HepG2 (cell line): Measurements from ENCODE around the gene HPD. TPM values are rescaled to one million over a fixed set of nuclear protein-coding genes. Genes with fewer than 3 reads are reported as not detected.
"Not testable (repeated sequence)": the region's sequence is repeated elsewhere in the genome, so short reads cannot be mapped to it uniquely, and the experiment has no call there.

Experiments
- ATAC-seq: fragments of 200-7000 bp; cut with Tn5 transposase; 3 replicates; pipeline ENCODE4 v1.9.1; 2020; ENCODE audit warnings: mild to moderate bottlenecking, moderate library complexity
- BruUV-seq: library from RNA; stranded (reverse); fragments of 400-500 nt; replicated peaks from 2 replicates; lab custom pipeline; 2021; lab: Mats Ljungman, UMichigan
- CTCF ChIA-PET: fragments of 300-600 bp; formaldehyde crosslinking; extraction: SDS; loops from one replicate; lab custom pipeline; 2021; ENCODE audit warnings: low total read pairs, inconsistent platforms, low intra/inter-chr PET ratio; lab: Yijun Ruan, JAX
- POLR2A ChIA-PET: fragments of 350-600 bp; sonication (Branson Sonifier 250); formaldehyde crosslinking; loops from one replicate; lab custom pipeline; 2020; ENCODE audit warnings: antibody characterized with exemption, inconsistent platforms; lab: Yijun Ruan, JAX
- DNase-seq: peaks from one replicate; pipeline ENCODE4 v3.0.0-alpha.2; 2015; ENCODE audit warnings: low spot score
- FAIRE-seq: peaks from 3 replicates; lab custom pipeline; 2011; peaks lifted over from hg19 to GRCh38; lab: Jason Lieb, UNC
- H2AFZ ChIP-seq: one replicate; pipeline ENCODE4 v1.6.1; 2011; ENCODE audit warnings: low read length, inconsistent platforms
- H3K27ac ChIP-seq: fragments of 300-600 bp; 3 replicates; pipeline ENCODE4 v1.8.0; 2011; ENCODE audit warnings: mixed run types, mild to moderate bottlenecking, mixed read lengths, low read length, inconsistent platforms; ENCODE audit not compliant: insufficient read depth; ENCODE audit errors: extremely low read length
- H3K27me3 ChIP-seq, 2 experiments: fragments of 200-600 bp in 1 of 2; 2 replicates in 1 of 2; 3 replicates in 1 of 2; pipeline versions ENCODE4 v1.6.0 to v1.8.0; 2011; ENCODE audit warnings: low read length in 2 of 2, mild to moderate bottlenecking in 2 of 2, moderate library complexity in 2 of 2, inconsistent platforms in 1 of 2; ENCODE audit not compliant: insufficient read depth in 2 of 2, control insufficient read depth in 1 of 2
- H3K36me3 ChIP-seq, 2 experiments: fragments of 200-600 bp in 1 of 2; replicated peaks in 1 of 2; 2 replicates in 1 of 2; 3 replicates in 1 of 2; pipeline versions ENCODE4 v1.5.1 to v1.8.0; 2011; ENCODE audit warnings: low read length in 2 of 2, inconsistent platforms in 1 of 2; ENCODE audit not compliant: insufficient read depth in 2 of 2, control insufficient read depth in 1 of 2
- H3K4me1 ChIP-seq: 2 replicates; pipeline ENCODE4 v1.5.1; 2012; ENCODE audit warnings: low read length, inconsistent platforms; ENCODE audit not compliant: insufficient read depth
- H3K4me2 ChIP-seq: 2 replicates; pipeline ENCODE4 v1.6.0; 2011; ENCODE audit warnings: low read depth, low read length, inconsistent platforms
- H3K4me3 ChIP-seq, 3 experiments: fragments of 200-600 bp in 1 of 3; sonication (generic), shearing (Covaris generic) in 1 of 3; replicated peaks in 1 of 3; 2 replicates each; pipeline ENCODE4 v1.5.1; 2011 to 2016; ENCODE audit warnings: low read length in 3 of 3, inconsistent platforms in 2 of 3, low read depth in 2 of 3, mild to moderate bottlenecking in 2 of 3, control low read depth in 1 of 3, mixed read lengths in 1 of 3; ENCODE audit not compliant: insufficient read depth in 1 of 3
- H3K79me2 ChIP-seq: one replicate; pipeline ENCODE4 v1.6.1; 2011; ENCODE audit warnings: low read length, inconsistent platforms; ENCODE audit not compliant: insufficient read depth
- H3K9ac ChIP-seq: 2 replicates; pipeline ENCODE4 v1.6.0; 2011; ENCODE audit warnings: mild to moderate bottlenecking, low read depth, low read length, inconsistent platforms; ENCODE audit not compliant: insufficient read depth
- H3K9me3 ChIP-seq: 2 replicates; pipeline ENCODE4 v1.5.1; 2012; ENCODE audit warnings: mild to moderate bottlenecking, low read length
- H4K20me1 ChIP-seq: 2 replicates; pipeline ENCODE4 v1.6.0; 2011; ENCODE audit warnings: inconsistent platforms, mild to moderate bottlenecking, low read length, moderate library complexity; ENCODE audit not compliant: insufficient read depth
- HDAC1 ChIP-seq: sonication (generic); formaldehyde crosslinking; IDR thresholded peaks from 2 replicates; pipeline ENCODE4 v1.5.1; 2020; ENCODE audit warnings: mild to moderate bottlenecking, missing genetic modification reagents
- MXD4 ChIP-seq: IDR thresholded peaks from 2 replicates; pipeline ENCODE4 v1.6.1; 2016; ENCODE audit warnings: mild to moderate bottlenecking, missing biosample characterization, missing genetic modification reagents
- NFIC ChIP-seq: IDR thresholded peaks from 2 replicates; pipeline ENCODE4 v1.6.1; 2012; ENCODE audit warnings: mild to moderate bottlenecking, low read length, inconsistent platforms
- PCBP2 ChIP-seq: fragments of 200-400 bp; formaldehyde crosslinking; optimal IDR thresholded peaks from 2 replicates; pipeline ENCODE3; 2018; ENCODE audit warnings: low read length, low read depth; ENCODE audit not compliant: poor library complexity, severe bottlenecking
- PHF5A ChIP-seq: IDR thresholded peaks from one replicate; pipeline ENCODE4 v1.6.1; 2018; ENCODE audit warnings: low read depth, missing genetic modification reagents; ENCODE audit not compliant: unreplicated experiment
- PRPF4 ChIP-seq: fragments of 200-400 bp; formaldehyde crosslinking; IDR thresholded peaks from 2 replicates; pipeline ENCODE4 v1.6.1; 2016; ENCODE audit warnings: low read length, low read depth; ENCODE audit not compliant: poor library complexity, severe bottlenecking
- RARG ChIP-seq: sonication (generic); formaldehyde crosslinking; IDR thresholded peaks from 2 replicates; pipeline ENCODE4 v1.4.0; 2020; ENCODE audit warnings: low read depth, mild to moderate bottlenecking, missing genetic modification reagents
- RFXANK ChIP-seq: IDR thresholded peaks from 2 replicates; pipeline ENCODE4 v1.6.1; 2016
- SMC3 ChIP-seq: IDR thresholded peaks from 2 replicates; pipeline ENCODE4 v1.6.1; 2011; ENCODE audit warnings: low read length, improper control_type of control experiment
- TBL1XR1 ChIP-seq: fragments of 150-350 bp; IDR thresholded peaks from 2 replicates; pipeline ENCODE4 v1.6.1; 2014; ENCODE audit warnings: borderline replicate concordance, low read length; ENCODE audit not compliant: partially characterized antibody
- ZBTB7B ChIP-seq: sonication (generic); formaldehyde crosslinking; IDR thresholded peaks from 2 replicates; pipeline ENCODE4 v1.4.0; 2020; ENCODE audit warnings: missing genetic modification reagents
- ZNF788 ChIP-seq: sonication (generic); formaldehyde crosslinking; IDR thresholded peaks from 2 replicates; pipeline ENCODE4 v1.5.0; 2020; ENCODE audit warnings: mild to moderate bottlenecking, missing genetic modification reagents, borderline replicate concordance
- WGBS: methylation state at CpG from one replicate; pipeline ENCODE4 v1.1.6; 2017; ENCODE audit warnings: low lambda C conversion rate; 5-methylcytosine and 5-hydroxymethylcytosine counted together
- in situ Hi-C: cut with HindIII; loops from 2 replicates; pipeline ENCODE4 v1.10.0; 2017; ENCODE audit warnings: low pct_unique_long_range_greater_than_20kb; ENCODE audit not compliant: extremely low pct_ligation_motif_present
- intact Hi-C: fragments of 100-400 bp; cut with micrococcal nuclease; formaldehyde crosslinking; loops from one replicate; pipeline ENCODE4 v1.10.0; 2022; ENCODE audit not compliant: unreplicated experiment
- polyA plus RNA-seq, 8 experiments: library from polyadenylated mRNA; depleted of rRNA in 3 of 8; stranded (reverse) in 7 of 8; unstranded in 1 of 8; fragments of >200 nt; fragmentation: Illumina TruSeq in 4 of 8; extraction: Trizol in 4 of 8; gene quantifications; 2 replicates each; pipeline versions ENCODE4 v1.2.1 to v1.2.3, GENCODE V29; 2011 to 2016; ENCODE audit warnings: low read depth in 4 of 8, missing spikeins in 1 of 8, mixed read lengths in 1 of 8; ENCODE audit not compliant: insufficient read depth in 1 of 8
- total RNA-seq, 5 experiments: library from RNA; depleted of rRNA; stranded (reverse); fragments of >200 nt; fragmentation: Illumina TruSeq; extraction: Trizol; gene quantifications; 2 replicates each; pipeline ENCODE4 v1.2.3, GENCODE V29; 2016; ENCODE audit warnings: low read depth in 1 of 5

Gene HPD
- total and polyA plus RNA-seq, 2 of the 13 experiments (the other 11 are each of a cell fraction or from before 2014, with no cell fraction given), result 120 to 195 TPM

- intact Hi-C loops, result no loop called here
- BruUV-seq, result no TSS peak
- no peaks in the 10 kb centered on the region for H3K9me3 ChIP-seq
- no peaks in the 10 kb centered on the region for H3K79me2 ChIP-seq
- H3K36me3 ChIP-seq, result no peaks in the 10 kb centered on the region
- DNase-seq (no peak), ATAC-seq (no peak), FAIRE-seq (no peak)
- whole genome bisulfite sequencing, result 100% methylated on average over 1 of the region's 3 CpGs
- no peak overlapping the region for H2AFZ ChIP-seq
- H3K27me3 ChIP-seq, result no peaks in the 10 kb centered on the region
- no peak overlapping the region for H3K27ac ChIP-seq
- in situ Hi-C loops, result no loop called here
- no peak overlapping the region for H3K4me3 ChIP-seq
- H3K4me1 ChIP-seq, result peaks cover 18% of the 10 kb centered on the region
- H3K4me2 ChIP-seq, result no peak overlapping the region
- ChIA-PET CTCF (no interaction called here), POLR2A (no interaction called here)
- no peak for TF ChIP-seq PRPF4
- TF ChIP-seq SMC3, result no peak
- no peak for TF ChIP-seq MXD4 (CRISPR knock-in tag)
- no peak for TF ChIP-seq PHF5A (CRISPR knock-in tag)
- no peak for TF ChIP-seq TBL1XR1
- TF ChIP-seq HDAC1 (CRISPR knock-in tag), result no peak
- no peak for TF ChIP-seq RARG
- TF ChIP-seq NFIC, result no peak
- TF ChIP-seq PCBP2, result no peak
- TF ChIP-seq ZBTB7B (CRISPR knock-in tag), result no peak
- no peak for TF ChIP-seq RFXANK (CRISPR knock-in tag)
- no peak for TF ChIP-seq ZNF788 (CRISPR knock-in tag)
- no peak overlapping the region for H3K9ac ChIP-seq
- H4K20me1 ChIP-seq, result no peaks in the 10 kb centered on the region
Observed at GRCh38 chr12:121871467-121871866, 12.8 kb upstream of the HPD start.

- intact Hi-C loops, FAIRE-seq, CTCF ChIA-PET: not testable (repeated sequence)
Observed at GRCh38 chr12:121869229-121869628, 10.6 kb upstream of the HPD start.

More at GRCh38 chr12:121869229-121869628, 10.6 kb upstream of the HPD start:
- H3K9ac ChIP-seq, H4K20me1 ChIP-seq, H3K27me3 ChIP-seq, H2AFZ ChIP-seq, H3K4me1 ChIP-seq, H3K36me3 ChIP-seq, ATAC-seq, H3K79me2 ChIP-seq, DNase-seq, BruUV-seq, POLR2A ChIA-PET, H3K4me3 ChIP-seq, H3K4me2 ChIP-seq, H3K27ac ChIP-seq, H3K9me3 ChIP-seq, in situ Hi-C loops: not testable (repeated sequence)
- WGBS, result 95% methylated on average over 8 of the region's 8 CpGs
